NT2/D1 (cell line): ENCODE data around the gene METTL26.

Experiments used
- YY1 ChIP-seq: IDR thresholded peaks from 2 replicates; pipeline ENCODE4 v1.6.1; 2011; ENCODE audit not compliant: insufficient read length, insufficient read depth
- ZNF274 ChIP-seq: IDR thresholded peaks from 2 replicates; pipeline ENCODE4 v1.6.1; 2011; ENCODE audit warnings: mild to moderate bottlenecking, low read depth, low read length

DNA sequence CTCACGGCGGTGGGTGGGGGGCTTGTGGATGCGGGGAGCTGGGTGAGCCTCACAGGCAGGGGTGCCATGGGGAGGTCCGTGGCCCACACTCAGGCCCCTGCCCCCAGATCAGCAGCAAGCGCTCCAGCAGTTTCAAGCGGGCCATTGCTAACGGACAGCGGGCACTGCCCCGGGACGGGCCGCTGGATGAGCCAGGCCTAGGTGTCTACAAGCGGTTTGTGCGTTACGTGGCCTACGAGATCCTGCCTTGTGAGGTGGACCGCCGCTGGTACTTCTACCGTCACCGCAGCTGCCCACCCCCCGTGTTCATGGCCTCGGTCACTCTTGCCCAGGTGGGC is 40.4 kb upstream of the METTL26 start:
- TF ChIP-seq YY1 (no peak), ZNF274 (no peak)
